Fibroblast of pulmonary artery (primary cell): ENCODE data around the gene AKNA.

Experiments used
- DNase-seq: peaks from one replicate; pipeline ENCODE4 v3.0.0-alpha.2; 2010; ENCODE audit warnings: low read depth
- H3K4me3 ChIP-seq: replicated peaks from 2 replicates; pipeline ENCODE4 v1.5.1; 2011; ENCODE audit warnings: low read depth, mild to moderate bottlenecking, control low read depth, low read length, moderate library complexity
- CTCF ChIP-seq: IDR thresholded peaks from 2 replicates; pipeline ENCODE4 v1.5.1; 2011; ENCODE audit warnings: mild to moderate bottlenecking, control low read depth, low read length, inconsistent platforms; ENCODE audit errors: missing control alignments

Gene AKNA

GRCh38 chr9:114397848-114398605, 10.2 kb upstream of the AKNA start:
- peak overlapping the region; percentile 79 for H3K4me3 ChIP-seq
- no peak for TF ChIP-seq CTCF
- DNase-seq = peak; percentile 89

GRCh38 chr9:114397219-114397847, 9.6 kb upstream of the AKNA start:
- no peak for DNase-seq
- no peak for TF ChIP-seq CTCF
- peak overlapping the region; percentile 79 for H3K4me3 ChIP-seq

GRCh38 chr9:114396558-114397218, 8.9 kb upstream of the AKNA start:
- DNase-seq = peak; percentile 71

GRCh38 chr9:114395768-114396167, 8.0 kb upstream of the AKNA start:
- H3K4me3 ChIP-seq = no peak overlapping the region
- no peak for DNase-seq
- TF ChIP-seq CTCF = no peak

More at GRCh38 chr9:114396558-114397218, 8.9 kb upstream of the AKNA start:
- H3K4me3 ChIP-seq = peak overlapping the region; percentile 79
- TF ChIP-seq CTCF = no peak

- H3K4me3 ChIP-seq = no peak overlapping the region
These were observed 7.5 kb upstream of the AKNA start for GRCh38 chr9:114395334-114395617.

More at GRCh38 chr9:114395334-114395617, 7.5 kb upstream of the AKNA start:
- no peak for DNase-seq
- no peak for TF ChIP-seq CTCF
